DOHH2 (cell line): ENCODE results near the gene TCF12.

Source experiments
- H3F3A ChIP-seq: fragments of 200-600 bp; sonication (generic), shearing (Covaris generic); 2 replicates; pipeline ENCODE4 v1.6.0; 2016; ENCODE audit warnings: antibody characterized with exemption, mild to moderate bottlenecking; ENCODE audit not compliant: control insufficient read depth, insufficient read depth
- H3K27ac ChIP-seq: fragments of 200-600 bp; sonication (generic); 2 replicates; pipeline ENCODE4 v1.5.1; 2014; ENCODE audit warnings: low read depth, mild to moderate bottlenecking, low read length, moderate library complexity
- H3K27me3 ChIP-seq: fragments of 200-600 bp; sonication (generic); 2 replicates; pipeline ENCODE4 v1.6.1; 2014; ENCODE audit warnings: mild to moderate bottlenecking, low read length, mixed read lengths; ENCODE audit not compliant: control insufficient read depth
- H3K36me3 ChIP-seq: fragments of 200-600 bp; sonication (generic); 2 replicates; pipeline ENCODE4 v1.6.1; 2014; ENCODE audit warnings: mild to moderate bottlenecking, low read length, moderate library complexity, mixed read lengths; ENCODE audit not compliant: control insufficient read depth
- H3K4me1 ChIP-seq: fragments of 200-600 bp; sonication (generic); 2 replicates; pipeline ENCODE4 v1.6.1; 2014; ENCODE audit warnings: mild to moderate bottlenecking, low read length, mixed read lengths; ENCODE audit not compliant: control insufficient read depth
- H3K4me2 ChIP-seq: fragments of 200-600 bp; sonication (generic); 2 replicates; pipeline ENCODE4 v1.6.0; 2014; ENCODE audit warnings: mild to moderate bottlenecking, low read length, moderate library complexity
- H3K4me3 ChIP-seq: fragments of 200-600 bp; sonication (generic); 2 replicates; pipeline ENCODE4 v1.5.1; 2014; ENCODE audit warnings: mild to moderate bottlenecking, low read length, mixed read lengths
- H3K79me2 ChIP-seq: fragments of 200-600 bp; sonication (generic); 2 replicates; pipeline ENCODE4 v1.6.1; 2014; ENCODE audit warnings: mild to moderate bottlenecking, low read length, mixed read lengths; ENCODE audit not compliant: control insufficient read depth
- H3K9me2 ChIP-seq: fragments of 200-600 bp; sonication (generic); replicated peaks from 2 replicates; pipeline ENCODE4 v1.6.1; 2014; ENCODE audit warnings: mild to moderate bottlenecking, low read length, mixed read lengths; ENCODE audit not compliant: control insufficient read depth
- H3K9me3 ChIP-seq: fragments of 200-600 bp; sonication (generic); 2 replicates; pipeline ENCODE4 v1.6.1; 2014; ENCODE audit warnings: antibody characterized with exemption, low read length, mixed read lengths; ENCODE audit not compliant: control insufficient read depth, insufficient read depth
- H4K20me1 ChIP-seq: fragments of 200-600 bp; sonication (generic); 2 replicates; pipeline ENCODE4 v1.6.0; 2014; ENCODE audit warnings: low read depth, mild to moderate bottlenecking, antibody characterized with exemption, low read length, moderate library complexity; ENCODE audit not compliant: control insufficient read depth, insufficient read depth
- CTCF ChIP-seq: fragments of 200-600 bp; sonication (generic); IDR thresholded peaks from one replicate; pipeline ENCODE4 v1.5.1; 2014; ENCODE audit warnings: antibody characterized with exemption, mild to moderate bottlenecking, low read depth, low read length; ENCODE audit not compliant: poor library complexity, severe bottlenecking
- EZH2phosphoT487 ChIP-seq: fragments of 200-600 bp; sonication (generic); IDR thresholded peaks from 2 replicates; pipeline ENCODE4 v1.6.1; 2017; ENCODE audit warnings: borderline replicate concordance, mild to moderate bottlenecking, antibody characterized with exemption, low read length, moderate library complexity, mixed read lengths

Gene TCF12

GRCh38 chr15:57306161-57306943 is 387.9 kb downstream of the TCF12 start:
- peak overlapping the region; percentile 78 for H3K4me3 ChIP-seq

GRCh38 chr15:57306944-57307411 is 388.5 kb downstream of the TCF12 start:
- Histone ChIP-seq H3K4me2 (peak overlapping the region; percentile 98), H3K4me3 (peak overlapping the region; percentile 78), H3K27ac (no peak overlapping the region)

More at GRCh38 chr15:57306161-57306943, 387.9 kb downstream of the TCF12 start:
- Histone ChIP-seq H3K9me2 (no peaks in the 10 kb centered on the region), H3K36me3 (peaks cover 2% of the 10 kb centered on the region; the same call in 1 of the 2 replicates), H3F3A (0 out of 2 replicates have a peak, but pooled peaks cover 3% of the 10 kb centered on the region), H3K79me2 (peaks cover 26% of the 10 kb centered on the region), H4K20me1 (no peaks in the 10 kb centered on the region), H3K27me3 (no peaks in the 10 kb centered on the region), H3K9me3 (no peaks in the 10 kb centered on the region), H3K27ac (no peak overlapping the region), H3K4me2 (peak overlapping the region; percentile 98), H3K4me1 (peaks cover 34% of the 10 kb centered on the region)
- peak; percentile 89 for TF ChIP-seq CTCF
- no peak for TF ChIP-seq EZH2phosphoT487

GRCh38 chr15:57307527-57308169 is 389.2 kb downstream of the TCF12 start:
- Histone ChIP-seq H3K4me3 (no peak overlapping the region), H3K27ac (no peak overlapping the region), H3K36me3 (peaks cover 2% of the 10 kb centered on the region; the same call in 1 of the 2 replicates), H4K20me1 (no peaks in the 10 kb centered on the region), H3F3A (0 out of 2 replicates have a peak, but pooled peaks cover 3% of the 10 kb centered on the region), H3K4me2 (no peak overlapping the region), H3K9me3 (no peaks in the 10 kb centered on the region), H3K27me3 (no peaks in the 10 kb centered on the region), H3K9me2 (no peaks in the 10 kb centered on the region), H3K79me2 (peaks cover 13% of the 10 kb centered on the region), H3K4me1 (peaks cover 21% of the 10 kb centered on the region)
- TF ChIP-seq EZH2phosphoT487 = no peak
- TF ChIP-seq CTCF = no peak

More at GRCh38 chr15:57306944-57307411, 388.5 kb downstream of the TCF12 start:
- Histone ChIP-seq H3F3A (0 out of 2 replicates have a peak, but pooled peaks cover 3% of the 10 kb centered on the region), H3K79me2 (peaks cover 20% of the 10 kb centered on the region), H3K4me1 (peaks cover 28% of the 10 kb centered on the region), H3K9me3 (no peaks in the 10 kb centered on the region), H3K9me2 (no peaks in the 10 kb centered on the region), H3K27me3 (no peaks in the 10 kb centered on the region), H3K36me3 (peaks cover 2% of the 10 kb centered on the region; the same call in 1 of the 2 replicates), H4K20me1 (no peaks in the 10 kb centered on the region)
- TF ChIP-seq EZH2phosphoT487 (no peak), CTCF (peak; percentile 6)
